Mesodermal cell (in vitro differentiated cells): ENCODE measurements around the gene TMEM89.

Experiments used
- H3K27ac ChIP-seq: 2 replicates; pipeline ENCODE4 v1.7.0; 2013; ENCODE audit warnings: mild to moderate bottlenecking, low read depth, low read length, moderate library complexity; ENCODE audit not compliant: severe bottlenecking
- H3K36me3 ChIP-seq: 2 replicates; pipeline ENCODE4 v1.7.1; 2013; ENCODE audit warnings: mild to moderate bottlenecking, low read length, moderate library complexity; ENCODE audit not compliant: control insufficient read depth, insufficient read depth
- H3K4me1 ChIP-seq: one replicate; pipeline ENCODE4 v1.7.1; 2013; ENCODE audit warnings: mild to moderate bottlenecking, low read length; ENCODE audit not compliant: insufficient read depth, control insufficient read depth, poor library complexity, severe bottlenecking
- H3K4me3 ChIP-seq: 2 replicates; pipeline ENCODE4 v1.7.0; 2013; ENCODE audit warnings: low read length, control low read depth, mild to moderate bottlenecking; ENCODE audit not compliant: insufficient read depth, poor library complexity, severe bottlenecking; ENCODE audit errors: extremely low read depth
- H3K9me3 ChIP-seq: 2 replicates; pipeline ENCODE4 v1.7.1; 2013; ENCODE audit warnings: mild to moderate bottlenecking, low read length, moderate library complexity; ENCODE audit not compliant: control insufficient read depth
- WGBS, 2 experiments: methylation state at CpG; one replicate each; pipeline ENCODE4 v1.1.5; 2013; ENCODE audit warnings: missing lambda C conversion rate in 2 of 2; ENCODE audit not compliant: insufficient coverage in 2 of 2; 5-methylcytosine and 5-hydroxymethylcytosine counted together

TMEM89 gene

GRCh38 chr3:48585411-48585810, 36.2 kb downstream of the TMEM89 start:
- Histone ChIP-seq H3K9me3 (no peaks in the 10 kb centered on the region), H3K4me3 (no peak overlapping the region), H3K36me3 (peaks cover 53% of the 10 kb centered on the region), H3K4me1 (peaks cover 2% of the 10 kb centered on the region), H3K27ac (no peak overlapping the region)
- 94 to 96% methylated on average over 5 to 8 of the region's 8 CpGs for WGBS, 2 experiments

GRCh38 chr3:48584836-48585235, 36.7 kb downstream of the TMEM89 start:
- Histone ChIP-seq H3K4me1 (peaks cover 2% of the 10 kb centered on the region), H3K36me3 (peaks cover 49% of the 10 kb centered on the region), H3K9me3 (no peaks in the 10 kb centered on the region), H3K4me3 (no peak overlapping the region), H3K27ac (no peak overlapping the region)
- 96 to 100% methylated on average over 5 to 6 of the region's 9 CpGs for WGBS, 2 experiments

- WGBS, 2 experiments: 94 to 95% methylated on average over 5 to 10 of the region's 14 CpGs
- Histone ChIP-seq H3K9me3 (no peaks in the 10 kb centered on the region), H3K36me3 (peaks cover 54% of the 10 kb centered on the region), H3K4me1 (no peaks in the 10 kb centered on the region), H3K4me3 (no peak overlapping the region), H3K27ac (no peak overlapping the region)
Observed at GRCh38 chr3:48581621-48582481, 39.7 kb downstream of the TMEM89 start.

GRCh38 chr3:48576647-48577046, 44.9 kb downstream of the TMEM89 start:
- Histone ChIP-seq H3K4me1 (no peaks in the 10 kb centered on the region), H3K4me3 (no peak overlapping the region), H3K36me3 (peaks cover 52% of the 10 kb centered on the region), H3K9me3 (no peaks in the 10 kb centered on the region), H3K27ac (no peak overlapping the region)
- WGBS, 2 experiments: 87 to 89% methylated on average over 4 of the region's 4 CpGs

GRCh38 chr3:48575366-48575765, 46.2 kb downstream of the TMEM89 start:
- WGBS, 2 experiments: 95 to 97% methylated on average over 6 to 11 of the region's 17 CpGs
- no peaks in the 10 kb centered on the region for H3K4me1 ChIP-seq
- no peak overlapping the region for H3K4me3 ChIP-seq
- no peak overlapping the region for H3K27ac ChIP-seq
- H3K36me3 ChIP-seq: peaks cover 49% of the 10 kb centered on the region
- H3K9me3 ChIP-seq: no peaks in the 10 kb centered on the region

- H3K4me1 ChIP-seq: no peaks in the 10 kb centered on the region
- peaks cover 53% of the 10 kb centered on the region for H3K36me3 ChIP-seq
- H3K9me3 ChIP-seq: no peaks in the 10 kb centered on the region
- no peak overlapping the region for H3K27ac ChIP-seq
- 94 to 95% methylated on average over 9 to 10 of the region's 10 CpGs for WGBS, 2 experiments
- no peak overlapping the region for H3K4me3 ChIP-seq
Observed at GRCh38 chr3:48573973-48574585, 47.5 kb downstream of the TMEM89 start.

- no peaks in the 10 kb centered on the region for H3K4me1 ChIP-seq
- no peak overlapping the region for H3K27ac ChIP-seq
- H3K4me3 ChIP-seq: no peak overlapping the region
- no peaks in the 10 kb centered on the region for H3K9me3 ChIP-seq
- 89 to 91% methylated on average over 5 of the region's 7 CpGs for WGBS, 2 experiments
- peaks cover 47% of the 10 kb centered on the region for H3K36me3 ChIP-seq
Observed at GRCh38 chr3:48572517-48572916, 49.1 kb downstream of the TMEM89 start.

GRCh38 chr3:48571938-48572337, 49.6 kb downstream of the TMEM89 start:
- WGBS, 2 experiments: 89 to 93% methylated on average over 9 to 12 of the region's 12 CpGs
- peaks cover 43% of the 10 kb centered on the region for H3K36me3 ChIP-seq
- H3K4me1 ChIP-seq: no peaks in the 10 kb centered on the region
- H3K9me3 ChIP-seq: no peaks in the 10 kb centered on the region
- no peak overlapping the region for H3K27ac ChIP-seq
- no peak overlapping the region for H3K4me3 ChIP-seq
